Lower lobe of right lung (tissue), 2 donors: ENCODE results near the gene LINGO1. TPM values are rescaled to one million over a fixed set of nuclear protein-coding genes. Genes with fewer than 3 reads are reported as not detected.

ENCODE experiments used
- ATAC-seq, 2 donors: fragments of 200-7000 bp; cut with Tn5 transposase; one replicate each; pipeline ENCODE4 v1.9.1; 2020 to 2022; ENCODE audit warnings: mild to moderate bottlenecking in 2 of 2, moderate library complexity in 2 of 2
- DNase-seq: peaks from one replicate; pipeline ENCODE4 v3.0.0-alpha.2; 2020
- H3K27ac ChIP-seq: fragments of 200-600 bp; one replicate; pipeline ENCODE4 v1.8.0; 2022
- H3K27me3 ChIP-seq: fragments of 200-600 bp; one replicate; pipeline ENCODE4 v1.8.0; 2022; ENCODE audit warnings: low read depth
- H3K36me3 ChIP-seq: fragments of 200-600 bp; one replicate; pipeline ENCODE4 v1.8.0; 2022; ENCODE audit warnings: mild to moderate bottlenecking
- H3K4me1 ChIP-seq: fragments of 200-600 bp; one replicate; pipeline ENCODE4 v1.8.0; 2022
- H3K4me3 ChIP-seq: fragments of 200-600 bp; one replicate; pipeline ENCODE4 v1.8.0; 2022; ENCODE audit warnings: mild to moderate bottlenecking
- H3K9me3 ChIP-seq: fragments of 200-600 bp; one replicate; pipeline ENCODE4 v1.8.0; 2022
- intact Hi-C: fragments of 100-400 bp; cut with DNase I; formaldehyde crosslinking; loops from one replicate; pipeline ENCODE4 v1.11.0; 2022
- total RNA-seq: library from RNA; stranded (reverse); fragmentation: NEBNext Ultra II Directional; extraction: Animal tissue kit (Norgen Biotek cat#: 25700); gene quantifications from one replicate; pipeline ENCODE4 v1.2.1, GENCODE V29; 2021
- TF ChIP-seq, protein P1 (sequence below): fragments of 200-600 bp; IDR thresholded peaks from one replicate; pipeline ENCODE4 v1.8.0; 2022; ENCODE audit warnings: antibody characterized with exemption, mild to moderate bottlenecking
- donor health status: DM: no; HTN: yes; CAD: no; lungs with severe emphysema.

LINGO1 gene
- total RNA-seq, 1 donor from 2014 or later = 0.86 TPM

DNA sequence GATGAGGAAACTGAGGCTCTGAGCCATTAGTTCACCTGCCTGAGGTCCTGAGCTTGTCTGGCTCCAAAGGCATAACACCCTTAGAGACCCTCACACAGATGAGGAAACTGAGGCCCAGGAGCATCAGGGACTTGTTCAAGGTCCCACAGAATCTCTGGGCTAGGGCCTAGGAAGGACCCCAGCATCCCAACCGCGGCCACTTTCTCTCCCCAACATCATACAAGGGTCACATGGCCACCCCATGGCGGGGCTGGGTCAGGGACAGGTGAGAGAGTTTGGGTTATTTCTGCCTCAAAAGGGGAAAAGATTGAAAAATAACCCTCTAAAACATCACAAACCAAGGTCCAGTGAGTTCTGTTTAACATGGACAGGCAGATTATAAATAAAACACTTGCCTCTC is 6.7 kb downstream of the LINGO1 start:
- TF ChIP-seq, protein P1, sequence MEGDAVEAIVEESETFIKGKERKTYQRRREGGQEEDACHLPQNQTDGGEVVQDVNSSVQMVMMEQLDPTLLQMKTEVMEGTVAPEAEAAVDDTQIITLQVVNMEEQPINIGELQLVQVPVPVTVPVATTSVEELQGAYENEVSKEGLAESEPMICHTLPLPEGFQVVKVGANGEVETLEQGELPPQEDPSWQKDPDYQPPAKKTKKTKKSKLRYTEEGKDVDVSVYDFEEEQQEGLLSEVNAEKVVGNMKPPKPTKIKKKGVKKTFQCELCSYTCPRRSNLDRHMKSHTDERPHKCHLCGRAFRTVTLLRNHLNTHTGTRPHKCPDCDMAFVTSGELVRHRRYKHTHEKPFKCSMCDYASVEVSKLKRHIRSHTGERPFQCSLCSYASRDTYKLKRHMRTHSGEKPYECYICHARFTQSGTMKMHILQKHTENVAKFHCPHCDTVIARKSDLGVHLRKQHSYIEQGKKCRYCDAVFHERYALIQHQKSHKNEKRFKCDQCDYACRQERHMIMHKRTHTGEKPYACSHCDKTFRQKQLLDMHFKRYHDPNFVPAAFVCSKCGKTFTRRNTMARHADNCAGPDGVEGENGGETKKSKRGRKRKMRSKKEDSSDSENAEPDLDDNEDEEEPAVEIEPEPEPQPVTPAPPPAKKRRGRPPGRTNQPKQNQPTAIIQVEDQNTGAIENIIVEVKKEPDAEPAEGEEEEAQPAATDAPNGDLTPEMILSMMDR = no peak

DNA sequence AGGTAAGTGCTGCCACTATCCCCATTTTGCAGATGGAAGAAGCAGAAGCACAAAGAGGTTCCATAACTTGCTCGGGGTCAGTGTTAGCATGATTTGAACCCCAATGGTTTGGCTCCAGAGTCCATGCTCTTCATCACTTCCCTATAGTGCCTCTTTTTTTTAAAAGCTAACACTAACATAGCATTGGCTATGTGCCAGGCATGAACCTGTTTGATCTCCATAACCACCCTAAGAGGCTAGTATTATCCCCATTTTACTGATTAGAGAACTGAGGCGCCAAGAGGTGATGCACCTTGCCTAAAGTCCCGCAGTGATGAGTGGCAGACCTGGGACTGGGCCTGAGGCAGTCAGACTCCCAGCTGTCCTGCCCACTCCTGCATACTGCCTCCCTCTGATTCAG is 7.3 kb downstream of the LINGO1 start:
- H3K9me3 ChIP-seq = no peaks in the 10 kb centered on the region
- H3K27ac ChIP-seq = no peak overlapping the region
- no peak overlapping the region for H3K4me3 ChIP-seq
- DNase-seq (no peak), ATAC-seq (no peak)
- no peaks in the 10 kb centered on the region for H3K36me3 ChIP-seq
- peaks cover 8% of the 10 kb centered on the region for H3K27me3 ChIP-seq
- intact Hi-C loops = no loop called here
- no peaks in the 10 kb centered on the region for H3K4me1 ChIP-seq
- TF ChIP-seq, protein P1 = no peak

More for the DNA sequence above, 6.7 kb downstream of the LINGO1 start:
- intact Hi-C loops = no loop called here
- Histone ChIP-seq H3K27ac (no peak overlapping the region), H3K4me1 (no peaks in the 10 kb centered on the region), H3K27me3 (peaks cover 10% of the 10 kb centered on the region), H3K9me3 (no peaks in the 10 kb centered on the region), H3K36me3 (no peaks in the 10 kb centered on the region), H3K4me3 (no peak overlapping the region)
- no peak for DNase-seq
- no peak for ATAC-seq

DNA sequence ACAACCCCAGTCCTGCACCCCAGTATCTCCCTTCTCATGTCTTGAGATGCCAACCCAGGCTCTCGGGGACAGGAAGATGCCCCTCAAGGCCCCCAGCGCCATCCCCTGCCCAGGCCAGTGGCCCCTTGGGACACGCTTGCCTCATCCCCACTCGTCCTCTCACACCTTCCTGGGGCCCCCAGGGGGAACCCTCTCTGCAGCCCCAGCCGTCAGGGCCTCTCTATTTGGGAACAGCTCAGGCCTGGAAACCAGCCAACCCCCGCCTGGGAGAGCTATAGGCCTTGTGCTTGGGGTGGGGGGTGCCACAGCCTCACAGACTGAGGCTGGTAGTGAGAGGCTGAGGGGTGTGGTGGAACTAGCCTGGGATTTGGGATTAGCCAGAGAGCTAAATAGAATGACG is 7.8 kb downstream of the LINGO1 start:
- H3K27me3 ChIP-seq = peaks cover 11% of the 10 kb centered on the region
- H3K36me3 ChIP-seq = no peaks in the 10 kb centered on the region
- intact Hi-C loops = no loop called here
- H3K9me3 ChIP-seq = no peaks in the 10 kb centered on the region
- TF ChIP-seq, protein P1 = no peak
- no peaks in the 10 kb centered on the region for H3K4me1 ChIP-seq
- ATAC-seq (no peak), DNase-seq (no peak)
- no peak overlapping the region for H3K27ac ChIP-seq
- no peak overlapping the region for H3K4me3 ChIP-seq

DNA sequence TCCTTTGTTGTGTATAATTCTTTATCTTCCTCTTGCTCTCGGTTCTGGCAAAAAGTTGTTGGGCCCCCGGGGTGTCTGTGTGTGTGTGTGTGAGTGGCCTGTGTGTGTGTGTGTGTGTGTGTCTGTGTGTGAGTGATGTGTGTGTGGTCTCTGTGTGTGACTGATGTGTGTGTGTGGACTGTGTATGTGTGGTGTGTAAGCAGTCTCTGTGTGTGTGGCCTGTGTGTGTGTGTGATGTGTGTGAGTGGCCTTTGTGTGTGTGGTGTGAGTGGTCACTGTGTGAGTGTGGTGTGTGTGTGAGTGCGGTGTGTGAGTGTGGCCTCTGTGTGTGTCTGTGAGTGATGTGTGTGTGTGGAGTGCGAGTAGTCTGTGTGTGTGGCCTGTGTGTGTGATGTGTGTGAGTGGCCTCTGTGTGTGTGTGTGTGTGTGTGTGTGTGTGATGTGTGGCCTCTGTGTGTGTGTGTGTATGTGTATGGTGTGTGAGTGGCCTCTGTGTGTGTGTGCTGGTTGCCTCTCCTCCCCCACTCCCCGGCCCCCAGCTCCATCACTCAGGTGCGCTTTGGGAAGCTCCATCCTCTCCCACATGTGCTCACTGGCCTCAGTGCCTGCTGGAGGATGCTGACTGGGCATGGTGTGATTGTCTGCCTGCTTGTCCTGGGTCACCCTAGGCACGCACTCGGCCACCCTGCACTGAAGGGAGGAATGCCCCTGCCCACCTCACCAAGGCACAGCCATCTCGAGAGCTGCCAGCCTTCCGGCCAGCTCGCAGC is 8.8 kb downstream of the LINGO1 start:
- Histone ChIP-seq H3K4me1 (no peaks in the 10 kb centered on the region), H3K27ac (no peak overlapping the region), H3K36me3 (no peaks in the 10 kb centered on the region), H3K9me3 (no peaks in the 10 kb centered on the region), H3K4me3 (no peak overlapping the region), H3K27me3 (peaks cover 11% of the 10 kb centered on the region)
- DNase-seq (no peak), ATAC-seq (no peak)
- intact Hi-C loops = no loop called here
- TF ChIP-seq, protein P1 = no peak

DNA sequence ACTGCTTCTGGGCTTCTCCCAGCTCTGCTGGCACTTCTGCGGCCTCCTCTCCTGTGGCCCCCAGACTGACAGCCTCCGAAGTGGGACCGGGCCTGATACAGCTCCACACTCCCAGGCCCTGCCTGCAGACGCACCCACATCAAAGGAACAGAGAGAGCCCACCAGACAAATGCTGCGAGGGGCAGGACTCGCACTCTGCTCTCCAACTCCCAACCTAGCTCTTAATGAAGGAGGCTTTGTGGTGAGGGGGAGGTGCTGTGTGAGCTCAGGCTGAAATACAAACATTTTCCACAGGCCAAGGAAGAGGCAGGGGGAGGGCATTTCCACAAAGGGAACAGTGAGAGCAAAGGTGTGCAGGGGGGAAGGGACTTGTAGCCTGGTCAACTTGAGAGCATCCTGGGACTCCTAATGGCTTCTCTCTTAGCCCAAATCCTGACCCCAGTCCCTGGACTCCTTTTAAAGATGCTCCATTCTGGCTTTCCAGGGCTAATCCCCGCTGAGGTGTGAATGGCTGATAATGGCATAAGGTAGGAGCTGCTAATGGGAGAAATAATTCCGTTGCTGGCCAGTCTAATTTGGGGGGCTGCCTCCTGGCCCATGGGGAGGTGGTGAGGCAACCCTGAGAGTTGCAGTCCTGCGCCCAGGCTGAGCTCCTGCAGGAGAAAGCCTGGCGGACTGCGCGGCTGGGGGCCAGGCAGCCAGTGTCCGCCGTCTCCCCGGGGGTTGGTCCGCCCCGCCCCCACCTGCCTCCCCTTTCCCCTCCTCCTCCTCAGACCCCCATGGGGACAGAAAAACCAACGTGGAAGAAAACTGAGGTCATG is 9.6 kb downstream of the LINGO1 start:
- H3K36me3 ChIP-seq = no peaks in the 10 kb centered on the region
- no peaks in the 10 kb centered on the region for H3K4me1 ChIP-seq
- ATAC-seq (peak in 1 of 2 donors; percentile 28), DNase-seq (no peak)
- no peak overlapping the region for H3K4me3 ChIP-seq
- TF ChIP-seq, protein P1 = no peak
- peaks cover 11% of the 10 kb centered on the region for H3K27me3 ChIP-seq
- H3K9me3 ChIP-seq = no peaks in the 10 kb centered on the region
- intact Hi-C loops = no loop called here
- no peak overlapping the region for H3K27ac ChIP-seq
